NOMO-1 treated with dmso at 0.1 percent for 144 hours (cell line): Measurements from ENCODE around the gene TMEM87A.
A peak's percentile ranks its signal among the peaks of the same experiment; 100 is the strongest.
"Not testable (repeated sequence)": the region's sequence is repeated elsewhere in the genome, so short reads cannot be mapped to it uniquely, and the experiment has no call there.

ENCODE experiments used
- DNase-seq: peaks from one replicate; lab custom pipeline; 2025; ENCODE audit not compliant: unreplicated experiment; lab: John Stamatoyannopoulos, UW

The TMEM87A gene

GRCh38 chr15:42272939-42273899, at the start of gene TMEM87A, which contains the start of gene GANC:
Gene TMEM87A, minus strand, starts transcription at chr15:42273433. Its CDS starts 35 bp downstream, at chr15:42273398.
Gene GANC, plus strand, starts transcription at chr15:42273201. Its CDS starts 1,281 bp downstream, at chr15:42274482.
- peak; percentile 97 for DNase-seq

- no peak for DNase-seq
These were observed 46.0 kb upstream of the TMEM87A start for GRCh38 chr15:42319206-42319605.

GRCh38 chr15:42316282-42316805, 43.1 kb upstream of the TMEM87A start:
- not testable (repeated sequence) for DNase-seq

GRCh38 chr15:42315521-42315920, 42.3 kb upstream of the TMEM87A start:
- no peak for DNase-seq

GRCh38 chr15:42314818-42315217, 41.6 kb upstream of the TMEM87A start:
- no peak for DNase-seq

GRCh38 chr15:42313463-42313862, 40.2 kb upstream of the TMEM87A start:
- no peak for DNase-seq

GRCh38 chr15:42306681-42307080, 33.4 kb upstream of the TMEM87A start:
- DNase-seq, result no peak

GRCh38 chr15:42301004-42301403, 27.8 kb upstream of the TMEM87A start:
- not testable (repeated sequence) for DNase-seq

GRCh38 chr15:42289166-42289565, 15.9 kb upstream of the TMEM87A start:
- no peak for DNase-seq

- no peak for DNase-seq
These were observed 14.7 kb upstream of the TMEM87A start for GRCh38 chr15:42287931-42288330.

- peak; percentile 54 for DNase-seq
These were observed 13.3 kb upstream of the TMEM87A start for GRCh38 chr15:42286445-42287029.

- DNase-seq, result peak; percentile 29
These were observed 11.8 kb upstream of the TMEM87A start for GRCh38 chr15:42285034-42285433.

GRCh38 chr15:42284551-42284950, 11.3 kb upstream of the TMEM87A start:
- DNase-seq, result no peak

- no peak for DNase-seq
These were observed 10.4 kb upstream of the TMEM87A start for GRCh38 chr15:42283671-42284070.

GRCh38 chr15:42282926-42283325, 9.7 kb upstream of the TMEM87A start:
- DNase-seq, result no peak

GRCh38 chr15:42282344-42282743, 9.1 kb upstream of the TMEM87A start:
- DNase-seq, result no peak

- DNase-seq, result peak; percentile 44
These were observed 6.0 kb upstream of the TMEM87A start for GRCh38 chr15:42279234-42279723.

GRCh38 chr15:42276762-42277161, 3.5 kb upstream of the TMEM87A start:
- no peak for DNase-seq

GRCh38 chr15:42275780-42276391, 2.7 kb upstream of the TMEM87A start:
- DNase-seq, result no peak

- DNase-seq, result no peak
These were observed 1.4 kb upstream of the TMEM87A start for GRCh38 chr15:42274702-42274989.

GRCh38 chr15:42273900-42274701, 868 bp upstream of the TMEM87A start:
- DNase-seq, result peak; percentile 77
